IMR-90 (cell line): ENCODE measurements around the gene TMEM161A. TPM values are rescaled to one million over a fixed set of nuclear protein-coding genes. Genes with fewer than 3 reads are reported as not detected.
"Not testable (repeated sequence)": the region's sequence is repeated elsewhere in the genome, so short reads cannot be mapped to it uniquely, and the experiment has no call there.

ENCODE experiments used
- ATAC-seq: fragments of 200-7000 bp; cut with Tn5 transposase; 2 replicates; pipeline ENCODE4 v1.9.1; 2020; ENCODE audit warnings: low read depth, mild to moderate bottlenecking, moderate library complexity
- BruUV-seq: library from RNA; stranded (reverse); fragments of 400-500 nt; replicated peaks from 2 replicates; lab custom pipeline; 2021; lab: Mats Ljungman, UMichigan
- CTCF ChIA-PET: fragments of 300-600 bp; formaldehyde crosslinking; extraction: SDS; loops from one replicate; lab custom pipeline; 2021; ENCODE audit warnings: antibody characterized with exemption; lab: Yijun Ruan, JAX
- POLR2A ChIA-PET: fragments of 300-600 bp; sonication (Branson Sonifier 250); formaldehyde crosslinking; loops from one replicate; lab custom pipeline; 2022; ENCODE audit warnings: antibody characterized with exemption; ENCODE audit not compliant: unreplicated experiment; lab: Charles Lee
- DNase-seq: peaks from one replicate; pipeline ENCODE4 v3.0.0; 2013
- H2AFZ ChIP-seq: replicated peaks from 2 replicates; pipeline ENCODE3; 2013; ENCODE audit warnings: low read length, mild to moderate bottlenecking; ENCODE audit not compliant: poor library complexity
- H2AK5ac ChIP-seq: 2 replicates; pipeline ENCODE4 v1.6.1; 2013; ENCODE audit warnings: low read depth, low read length, inconsistent platforms
- H2AK9ac ChIP-seq: replicated peaks from 2 replicates; pipeline ENCODE3; 2013; ENCODE audit warnings: mild to moderate bottlenecking, low read depth, low read length, moderate library complexity; ENCODE audit not compliant: poor library complexity
- H2BK120ac ChIP-seq: 2 replicates; pipeline ENCODE4 v1.6.1; 2013; ENCODE audit warnings: low read depth, low read length, inconsistent platforms
- H2BK15ac ChIP-seq: 3 replicates; pipeline ENCODE4 v1.6.1; 2013; ENCODE audit warnings: low read depth, low read length, inconsistent platforms
- H2BK20ac ChIP-seq: 2 replicates; pipeline ENCODE4 v1.6.1; 2013; ENCODE audit warnings: low read depth, mild to moderate bottlenecking, inconsistent platforms, low read length, moderate library complexity
- H2BK5ac ChIP-seq: 2 replicates; pipeline ENCODE4 v1.6.1; 2013; ENCODE audit warnings: mild to moderate bottlenecking, low read depth, low read length, inconsistent platforms; ENCODE audit not compliant: poor library complexity, severe bottlenecking
- H3K14ac ChIP-seq: replicated peaks from 2 replicates; pipeline ENCODE4 v1.6.1; 2013; ENCODE audit warnings: low read depth, low read length, inconsistent platforms
- H3K18ac ChIP-seq: 2 replicates; pipeline ENCODE4 v1.6.1; 2013; ENCODE audit warnings: low read depth, low read length, control low read depth
- H3K23ac ChIP-seq: 2 replicates; pipeline ENCODE4 v1.6.1; 2013; ENCODE audit warnings: low read depth, low read length, inconsistent platforms
- H3K27ac ChIP-seq: 2 replicates; pipeline ENCODE4 v1.5.1; 2013; ENCODE audit warnings: mild to moderate bottlenecking, control low read depth, low read length; ENCODE audit not compliant: insufficient read depth
- H3K27me3 ChIP-seq: 2 replicates; pipeline ENCODE4 v1.6.1; 2013; ENCODE audit warnings: low read length; ENCODE audit not compliant: control insufficient read depth, insufficient read depth
- H3K36me3 ChIP-seq: 2 replicates; pipeline ENCODE4 v1.6.1; 2013; ENCODE audit warnings: low read length, mixed read lengths; ENCODE audit not compliant: control insufficient read depth, insufficient read depth
- H3K4ac ChIP-seq: 2 replicates; pipeline ENCODE4 v1.6.1; 2013; ENCODE audit warnings: low read depth, low read length, inconsistent platforms
- H3K4me1 ChIP-seq: 2 replicates; pipeline ENCODE4 v1.6.1; 2013; ENCODE audit warnings: low read length, mixed read lengths; ENCODE audit not compliant: control insufficient read depth, insufficient read depth
- H3K4me2 ChIP-seq: 2 replicates; pipeline ENCODE4 v1.6.1; 2013; ENCODE audit warnings: low read depth, mild to moderate bottlenecking, control low read depth, low read length, moderate library complexity
- H3K4me3 ChIP-seq: 2 replicates; pipeline ENCODE4 v1.5.1; 2013; ENCODE audit warnings: low read depth, mild to moderate bottlenecking, control low read depth, low read length, moderate library complexity; ENCODE audit not compliant: insufficient read depth
- H3K56ac ChIP-seq: 2 replicates; pipeline ENCODE4 v1.6.1; 2013; ENCODE audit warnings: low read length, inconsistent platforms; ENCODE audit not compliant: insufficient read depth; ENCODE audit errors: extremely low read depth
- H3K79me1 ChIP-seq, 2 experiments: 2 replicates each; pipeline ENCODE4 v1.6.1; 2013; ENCODE audit warnings: low read length in 2 of 2, inconsistent platforms in 1 of 2, low read depth in 1 of 2
- H3K9ac ChIP-seq: 2 replicates; pipeline ENCODE4 v1.6.1; 2013; ENCODE audit warnings: low read depth, low read length, control low read depth
- H3K9me1 ChIP-seq: 2 replicates; pipeline ENCODE4 v1.6.1; 2013; ENCODE audit warnings: low read length, inconsistent platforms; ENCODE audit not compliant: insufficient read depth
- H3K9me3 ChIP-seq: 2 replicates; pipeline ENCODE4 v1.6.1; 2013; ENCODE audit warnings: low read length; ENCODE audit not compliant: control insufficient read depth, insufficient read depth
- H4K20me1 ChIP-seq: 2 replicates; pipeline ENCODE4 v1.6.1; 2013; ENCODE audit warnings: low read length, inconsistent platforms; ENCODE audit not compliant: insufficient read depth
- H4K5ac ChIP-seq: 2 replicates; pipeline ENCODE4 v1.6.1; 2013; ENCODE audit warnings: mild to moderate bottlenecking, low read depth, low read length, control low read depth
- H4K8ac ChIP-seq, 2 experiments: 2 replicates each; pipeline ENCODE4 v1.6.1; 2013; ENCODE audit warnings: low read depth in 2 of 2, low read length in 2 of 2, control low read depth in 1 of 2, inconsistent platforms in 1 of 2
- H4K91ac ChIP-seq: 2 replicates; pipeline ENCODE4 v1.6.1; 2013; ENCODE audit warnings: low read depth, low read length, inconsistent platforms; ENCODE audit not compliant: insufficient read depth
- BHLHE40 ChIP-seq: fragments of 150-350 bp; IDR thresholded peaks from 2 replicates; pipeline ENCODE4 v1.6.1; 2016; ENCODE audit warnings: mild to moderate bottlenecking, low read depth, low read length
- USF2 ChIP-seq: fragments of 150-350 bp; IDR thresholded peaks from 2 replicates; pipeline ENCODE4 v1.6.1; 2017; ENCODE audit warnings: mild to moderate bottlenecking, antibody characterized with exemption, low read length, low read depth
- WGBS, 2 experiments: methylation state at CpG; one replicate each; pipeline versions ENCODE4 v1.1.5 to v1.1.7; 2013; ENCODE audit warnings: missing lambda C conversion rate in 2 of 2; ENCODE audit not compliant: insufficient read length in 1 of 2; ENCODE audit errors: extremely low coverage in 2 of 2; 5-methylcytosine and 5-hydroxymethylcytosine counted together
- dilution Hi-C: fragments of 300-500 bp; cut with HindIII; formaldehyde crosslinking; loops from one replicate; pipeline ENCODE4 v1.14.3; 2018; ENCODE audit warnings: low sequenced_read_pairs; ENCODE audit not compliant: unreplicated experiment
- in situ Hi-C: fragments of 300-500 bp; cut with MboI; formaldehyde crosslinking; loops from 3 replicates; pipeline ENCODE4 v1.14.3; 2019; ENCODE audit warnings: low sequenced_read_pairs, inconsistent platforms, mixed read lengths
- intact Hi-C: fragments of 100-400 bp; cut with micrococcal nuclease; formaldehyde crosslinking; loops from 2 replicates; pipeline ENCODE4 v1.10.0; 2022
- polyA plus RNA-seq, 3 experiments: library from polyadenylated mRNA; depleted of rRNA; stranded (reverse); fragments of >200 nt; gene quantifications; 2 replicates each; pipeline ENCODE4 v1.2.3, GENCODE V29; 2012; ENCODE audit warnings: low replicate concordance in 1 of 3
- total RNA-seq: library from RNA; depleted of rRNA; stranded (reverse); fragments of >200 nt; gene quantifications from 2 replicates; pipeline ENCODE4 v1.2.3, GENCODE V29; 2012

Gene TMEM161A
- total and polyA plus RNA-seq, 2 of the 4 experiments (the other 2 are of a cell fraction), result 11.1 to 34.8 TPM

DNA sequence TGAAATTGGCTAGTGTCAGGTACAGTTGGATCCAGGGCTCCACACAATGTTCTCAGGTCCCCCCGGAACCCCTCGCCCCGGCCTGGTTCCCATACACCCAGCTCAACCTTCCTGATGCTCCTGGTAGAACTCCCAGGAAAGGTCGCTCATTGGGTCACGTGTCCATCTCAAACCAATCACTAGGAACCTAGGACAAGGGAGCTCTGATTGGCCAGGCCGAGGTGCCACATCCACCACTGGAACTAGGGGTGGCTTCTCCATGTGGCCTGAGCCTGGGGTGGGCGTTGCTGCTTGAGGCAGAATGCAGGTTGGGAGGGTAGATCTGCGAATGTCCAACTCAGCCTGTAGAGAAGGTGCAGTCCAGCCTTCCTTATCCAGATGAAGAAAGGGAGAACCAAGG is 38.7 kb upstream of the TMEM161A start:
- in situ Hi-C loops, result no loop called here
- WGBS, 2 experiments, result no CpG with 5 or more reads among the region's 8 CpGs
- DNase-seq (no peak), ATAC-seq (no peak)
- Histone ChIP-seq H3K23ac (no peak overlapping the region), H4K8ac (no peak overlapping the region), H3K9ac (no peak overlapping the region), H3K36me3 (peaks cover 26% of the 10 kb centered on the region), H2AK9ac (no peak overlapping the region), H4K91ac (no peak overlapping the region), H3K4ac (no peak overlapping the region), H3K4me1 (peaks cover 7% of the 10 kb centered on the region), H2AK5ac (no peak overlapping the region), H2BK20ac (no peak overlapping the region), H3K27me3 (no peaks in the 10 kb centered on the region), H4K20me1 (no peaks in the 10 kb centered on the region; the same call in 1 of the 2 replicates), H3K27ac (no peak overlapping the region), H3K14ac (no peak overlapping the region), H2BK15ac (no peak overlapping the region), H3K18ac (no peak overlapping the region), H3K9me3 (peaks cover 3% of the 10 kb centered on the region; the same call in 1 of the 2 replicates), H2AFZ (no peak overlapping the region), H4K5ac (no peak overlapping the region), H3K4me3 (no peak overlapping the region), H2BK120ac (no peak overlapping the region), H3K9me1 (peaks cover 6% of the 10 kb centered on the region), H3K79me1 (no peaks in the 10 kb centered on the region), H2BK5ac (no peak overlapping the region), H3K56ac (no peak overlapping the region), H3K4me2 (no peak overlapping the region)
- TF ChIP-seq BHLHE40, result no peak
- TF ChIP-seq USF2, result peak; percentile 34; the same call in 1 of the 2 replicates
- ChIA-PET CTCF (no interaction called here), POLR2A (no interaction called here)
- intact Hi-C loops, result loop anchor here (10.0 kb wide), 1 partner anchor 112 kb away; the partner anchor contains the start of gene SLC25A42
- dilution Hi-C loops, result no loop called here
- BruUV-seq, result no TSS peak

DNA sequence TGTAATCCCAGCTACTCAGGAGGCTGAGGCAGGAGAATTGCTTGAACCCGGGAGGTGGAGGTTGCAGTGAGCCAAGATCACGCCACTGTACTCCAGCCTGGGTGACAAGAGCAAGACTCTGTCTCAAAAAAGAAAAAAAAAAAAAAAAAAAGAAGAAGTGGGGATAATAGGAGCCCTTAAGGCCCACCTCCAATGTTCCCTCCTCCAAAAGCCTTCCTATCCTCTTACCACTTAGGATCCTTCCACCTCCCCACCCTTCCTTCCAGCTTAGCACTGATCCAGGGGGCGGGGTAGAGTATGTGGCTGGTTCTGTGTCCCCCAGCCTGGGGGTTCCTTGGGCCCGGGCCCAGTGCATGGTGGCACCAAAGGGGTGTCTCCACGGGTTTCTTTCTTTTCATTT is 35.0 kb upstream of the TMEM161A start:
- H2BK5ac ChIP-seq, H3K18ac ChIP-seq, ATAC-seq, DNase-seq, H2AK5ac ChIP-seq, H3K4ac ChIP-seq, H4K8ac ChIP-seq, H3K23ac ChIP-seq, in situ Hi-C loops, H3K36me3 ChIP-seq, H2BK15ac ChIP-seq, POLR2A ChIA-PET, H3K14ac ChIP-seq, H4K5ac ChIP-seq, H3K9me3 ChIP-seq, H2BK20ac ChIP-seq, H4K91ac ChIP-seq, H3K4me2 ChIP-seq, dilution Hi-C loops, H3K27ac ChIP-seq, H3K9ac ChIP-seq, H2BK120ac ChIP-seq, H2AFZ ChIP-seq, H3K4me3 ChIP-seq, H2AK9ac ChIP-seq, H3K79me1 ChIP-seq, H4K20me1 ChIP-seq, H3K56ac ChIP-seq, BruUV-seq, H3K27me3 ChIP-seq: not testable (repeated sequence)
- CTCF ChIA-PET, result interaction anchor here (1.9 kb wide), 1 partner anchor 27 kb away, joined by 12 read pairs; no protein-coding TSS in a partner anchor
- H3K9me1 ChIP-seq, result peaks cover 11% of the 10 kb centered on the region
- H3K4me1 ChIP-seq, result peaks cover 24% of the 10 kb centered on the region
- intact Hi-C loops, result loop anchor here (10.0 kb wide), 1 partner anchor 108 kb away; the partner anchor contains the start of gene SLC25A42
- 75% methylated on average over 1 of the region's 5 CpGs; no CpG with 5 or more reads in 1 of the 2 experiments for WGBS, 2 experiments
